ENCODE results near the gene PIAS1.

The PIAS1 gene

GRCh38 chr15:68062946-68063465, 8.9 kb downstream of the PIAS1 start:
- DNase-seq = no peak
- no peaks in the 10 kb centered on the region for H3K27me3 ChIP-seq
- no peaks in the 10 kb centered on the region for H3K36me3 ChIP-seq
- TF ChIP-seq CTCF (IDR thresholded peaks at IDR 0.05; ENCODE audit: low read depth, low read length) = no peak
- H3K4me3 ChIP-seq (ENCODE audit: low read depth, low read length) = no peak overlapping the region
- H3K4me1 ChIP-seq = no peaks in the 10 kb centered on the region; the same call in 1 of the 2 replicates
- no peaks in the 10 kb centered on the region for H3K9me3 ChIP-seq

DNA sequence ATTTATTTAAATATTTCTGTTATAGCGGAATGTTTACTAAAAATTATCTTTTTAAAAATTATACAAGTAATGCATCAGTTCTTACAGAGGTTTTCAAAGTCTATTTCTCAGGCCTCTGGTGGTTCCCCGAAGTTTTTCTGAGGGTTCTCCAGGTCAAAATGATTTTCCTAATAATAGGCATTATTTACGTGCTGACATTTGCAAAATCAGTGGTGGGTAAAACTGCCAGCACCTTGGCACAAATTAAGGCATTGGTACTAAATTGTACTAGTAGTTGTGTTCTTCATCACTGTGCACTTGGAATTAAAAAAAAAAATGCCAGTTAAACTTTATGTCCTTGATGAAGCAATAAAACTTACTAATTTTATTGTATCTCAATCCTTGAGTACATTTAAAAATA, 9.5 kb downstream of the PIAS1 start:
- no peaks in the 10 kb centered on the region for H3K9me3 ChIP-seq
- no peaks in the 10 kb centered on the region for H3K36me3 ChIP-seq
- no peak for DNase-seq
- no peaks in the 10 kb centered on the region; the same call in 1 of the 2 replicates for H3K4me1 ChIP-seq
- no peak overlapping the region for H3K4me3 ChIP-seq (ENCODE audit: low read depth, low read length)
- no peak for TF ChIP-seq CTCF (IDR thresholded peaks at IDR 0.05; ENCODE audit: low read depth, low read length)
- no peaks in the 10 kb centered on the region for H3K27me3 ChIP-seq

GRCh38 chr15:68073576-68074288, 19.6 kb downstream of the PIAS1 start:
- Histone ChIP-seq H3K4me1 (peaks cover 5% of the 10 kb centered on the region), H3K4me3 (ENCODE audit: low read depth, low read length) (no peak overlapping the region), H3K36me3 (no peaks in the 10 kb centered on the region), H3K9me3 (no peaks in the 10 kb centered on the region; the same call in 1 of the 2 replicates), H3K27me3 (no peaks in the 10 kb centered on the region)
- TF ChIP-seq CTCF (IDR thresholded peaks at IDR 0.05; ENCODE audit: low read depth, low read length) = no peak
- DNase-seq = no peak

- H3K27me3 ChIP-seq = no peaks in the 10 kb centered on the region
- H3K9me3 ChIP-seq = no peaks in the 10 kb centered on the region; the same call in 1 of the 2 replicates
- peaks cover 5% of the 10 kb centered on the region for H3K4me1 ChIP-seq
- no peaks in the 10 kb centered on the region; the same call in 1 of the 2 replicates for H3K36me3 ChIP-seq
- no peak overlapping the region for H3K4me3 ChIP-seq (ENCODE audit: low read depth, low read length)
- no peak for TF ChIP-seq CTCF (IDR thresholded peaks at IDR 0.05; ENCODE audit: low read depth, low read length)
- no peak for DNase-seq
These were observed 21.8 kb downstream of the PIAS1 start for GRCh38 chr15:68075764-68076385.

DNA sequence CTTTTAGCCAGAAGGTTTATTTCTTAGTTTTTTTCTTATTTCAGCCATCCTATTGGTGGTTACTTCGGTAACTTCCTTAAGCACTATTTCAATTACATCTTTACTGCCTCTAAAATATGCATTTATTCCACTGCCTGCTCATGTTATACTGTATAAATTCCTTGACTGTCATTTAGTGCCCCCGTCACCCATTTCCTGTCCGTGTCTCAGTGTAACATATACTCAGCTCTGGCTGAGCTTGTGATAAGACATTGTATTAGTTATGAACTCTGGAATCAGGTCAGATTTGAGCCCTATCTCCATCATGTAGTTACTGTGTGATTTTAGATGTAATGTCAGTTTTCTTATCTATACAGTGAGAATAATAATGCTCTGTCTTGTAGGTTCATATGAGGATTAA, 24.2 kb downstream of the PIAS1 start:
- no peaks in the 10 kb centered on the region for H3K27me3 ChIP-seq
- no peak for DNase-seq

More for the DNA sequence above, 24.2 kb downstream of the PIAS1 start:
- Histone ChIP-seq H3K4me1 (peaks cover 9% of the 10 kb centered on the region), H3K4me3 (ENCODE audit: low read depth, low read length) (no peak overlapping the region), H3K9me3 (no peaks in the 10 kb centered on the region; the same call in 1 of the 2 replicates), H3K36me3 (no peaks in the 10 kb centered on the region; the same call in 1 of the 2 replicates)
- no peak for TF ChIP-seq CTCF (IDR thresholded peaks at IDR 0.05; ENCODE audit: low read depth, low read length)
